HK-2 (cell line): Measurements from ENCODE around the gene LRRN2.
A peak's percentile ranks its signal among the peaks of the same experiment; 100 is the strongest.

ENCODE experiments used
- DNase-seq: peaks from one replicate; pipeline ENCODE4 v3.0.0-alpha.2; 2018; ENCODE audit not compliant: unreplicated experiment

LRRN2 gene

GRCh38 chr1:204662530-204662929 lies 23.0 kb downstream of the LRRN2 start:
- no peak for DNase-seq

- DNase-seq = no peak
These were observed 25.0 kb downstream of the LRRN2 start for GRCh38 chr1:204660509-204660908.

GRCh38 chr1:204659056-204659455 lies 26.5 kb downstream of the LRRN2 start:
- no peak for DNase-seq

GRCh38 chr1:204658295-204658694 lies 27.2 kb downstream of the LRRN2 start:
- no peak for DNase-seq

GRCh38 chr1:204653590-204654340 lies 31.8 kb downstream of the LRRN2 start:
- no peak for DNase-seq

- DNase-seq = no peak
These were observed 33.0 kb downstream of the LRRN2 start for GRCh38 chr1:204652497-204652896.

GRCh38 chr1:204651843-204652421 lies 33.6 kb downstream of the LRRN2 start:
- peak; percentile 9 for DNase-seq

- DNase-seq = no peak
These were observed 34.5 kb downstream of the LRRN2 start for GRCh38 chr1:204650911-204651570.

GRCh38 chr1:204649721-204650521 lies 35.6 kb downstream of the LRRN2 start:
- no peak for DNase-seq

- DNase-seq = no peak
These were observed 37.0 kb downstream of the LRRN2 start for GRCh38 chr1:204648576-204648975.

GRCh38 chr1:204647805-204648153 lies 37.8 kb downstream of the LRRN2 start:
- DNase-seq = no peak

- peak; percentile 60 for DNase-seq
These were observed 38.3 kb downstream of the LRRN2 start for GRCh38 chr1:204647114-204647804.

- no peak for DNase-seq
These were observed 39.9 kb downstream of the LRRN2 start for GRCh38 chr1:204645666-204646065.

- DNase-seq = no peak
These were observed 40.3 kb downstream of the LRRN2 start for GRCh38 chr1:204645251-204645650.

GRCh38 chr1:204643503-204643902 lies 42.0 kb downstream of the LRRN2 start:
- DNase-seq = no peak

GRCh38 chr1:204641936-204642335 lies 43.6 kb downstream of the LRRN2 start:
- DNase-seq = no peak

GRCh38 chr1:204641455-204641854 lies 44.1 kb downstream of the LRRN2 start:
- DNase-seq = no peak

GRCh38 chr1:204640578-204640977 lies 45.0 kb downstream of the LRRN2 start:
- no peak for DNase-seq

- DNase-seq = no peak
These were observed 51.2 kb downstream of the LRRN2 start for GRCh38 chr1:204634260-204634910.

GRCh38 chr1:204633665-204634064 lies 51.9 kb downstream of the LRRN2 start:
- DNase-seq = no peak
